A549 (cell line): ENCODE measurements around the gene PKP4. TPM values are rescaled to one million over a fixed set of nuclear protein-coding genes. Genes with fewer than 3 reads are reported as not detected.

Source experiments
- ATAC-seq, 2 experiments: fragments of 200-7000 bp in 1 of 2; fragments of >200 bp in 1 of 2; cut with Nextera tagmentation in 1 of 2; cut with Tn5 transposase in 1 of 2; 3 replicates each; pipeline versions ENCODE4 v1.8.0 to v1.9.1; 2018 to 2020; ENCODE audit warnings: mild to moderate bottlenecking in 1 of 2, moderate library complexity in 1 of 2
- CTCF ChIA-PET: fragments of 300-600 bp; sonication (Branson Sonifier 250); formaldehyde crosslinking; extraction: SDS; loops from one replicate; lab custom pipeline; 2021; ENCODE audit warnings: antibody characterized with exemption, inconsistent platforms; lab: Yijun Ruan, JAX
- POLR2A ChIA-PET: fragments of 350-600 bp; formaldehyde crosslinking; extraction: SDS; loops from one replicate; lab custom pipeline; 2021; ENCODE audit warnings: antibody characterized with exemption, inconsistent platforms; lab: Yijun Ruan, JAX
- DNase-seq, 2 experiments: peaks; one replicate each; pipeline versions ENCODE4 v3.0.0 to v3.0.0-alpha.2; 2011 to 2016; ENCODE audit warnings: low read depth in 1 of 2, low spot score in 1 of 2
- FAIRE-seq: peaks from 2 replicates; lab custom pipeline; 2011; peaks lifted over from hg19 to GRCh38; lab: Jason Lieb, UNC
- H3K27ac ChIP-seq, 2 experiments: fragments of >200 bp; sonication (Bioruptor Twin); formaldehyde crosslinking; 3 replicates each; pipeline ENCODE4 v1.5.1; 2016 to 2017
- H3K4me1 ChIP-seq: fragments of >200 bp; sonication (Bioruptor Twin); formaldehyde crosslinking; 3 replicates; pipeline ENCODE4 v1.6.1; 2016
- H3K4me2 ChIP-seq: fragments of >200 bp; sonication (Bioruptor Twin); formaldehyde crosslinking; 3 replicates; pipeline ENCODE4 v1.6.1; 2016
- H3K4me3 ChIP-seq: fragments of >200 bp; sonication (Bioruptor Twin); formaldehyde crosslinking; 3 replicates; pipeline ENCODE4 v1.5.1; 2016
- H3K9me3 ChIP-seq: fragments of >200 bp; sonication (Bioruptor Twin); formaldehyde crosslinking; 3 replicates; pipeline ENCODE4 v1.6.1; 2016
- BCL3 ChIP-seq: fragments of >200 bp; sonication (Bioruptor Twin); formaldehyde crosslinking; IDR thresholded peaks from 3 replicates; pipeline ENCODE4 v1.6.1; 2016
- BHLHE40 ChIP-seq: IDR thresholded peaks from 2 replicates; pipeline ENCODE4 v1.6.1; 2012; ENCODE audit warnings: low read depth, low read length, inconsistent platforms
- CEBPB ChIP-seq, 2 experiments: fragments of >200 bp in 1 of 2; sonication (Bioruptor Twin) in 1 of 2; formaldehyde crosslinking in 1 of 2; IDR thresholded peaks; 2 replicates each; pipeline ENCODE4 v1.6.1; 2012 to 2016
- EHMT2 ChIP-seq: fragments of 200-600 bp; sonication (generic); IDR thresholded peaks from 2 replicates; pipeline ENCODE4 v1.6.1; 2016; ENCODE audit warnings: antibody characterized with exemption, low read depth, mild to moderate bottlenecking, moderate library complexity
- EP300 ChIP-seq, 2 experiments: fragments of >200 bp; sonication (Bioruptor Twin); formaldehyde crosslinking; IDR thresholded peaks; 2 replicates in 1 of 2; 3 replicates in 1 of 2; pipeline ENCODE4 v1.6.1; 2016 to 2017
- ESRRA ChIP-seq: fragments of 150-350 bp; IDR thresholded peaks from 2 replicates; pipeline ENCODE4 v1.6.1; 2014; ENCODE audit warnings: mild to moderate bottlenecking, low read length, borderline replicate concordance
- FOXS1 ChIP-seq: fragments of 250-450 bp; sonication (Bioruptor Pico); IDR thresholded peaks from 2 replicates; pipeline ENCODE4 v1.5.0; 2020; ENCODE audit warnings: mild to moderate bottlenecking, moderate library complexity
- GATA3 ChIP-seq: IDR thresholded peaks from 2 replicates; pipeline ENCODE4 v1.6.1; 2012; ENCODE audit warnings: borderline replicate concordance
- MAFK ChIP-seq: fragments of 450-650 bp; IDR thresholded peaks from 2 replicates; pipeline ENCODE4 v1.6.1; 2014; ENCODE audit not compliant: partially characterized antibody
- MAX ChIP-seq: IDR thresholded peaks from 2 replicates; pipeline ENCODE4 v1.6.1; 2012
- MYC ChIP-seq: IDR thresholded peaks from 2 replicates; pipeline ENCODE4 v1.6.1; 2012; ENCODE audit warnings: mild to moderate bottlenecking, inconsistent platforms, low read length, improper control_type of control experiment, borderline replicate concordance
- NFE2L2 ChIP-seq: fragments of 150-350 bp; conservative IDR thresholded peaks from 2 replicates; pipeline ENCODE4 v1.6.1; 2014; ENCODE audit warnings: low read length
- NR3C1 ChIP-seq: fragments of >200 bp; sonication (Bioruptor Twin); formaldehyde crosslinking; IDR thresholded peaks from 3 replicates; pipeline ENCODE4 v1.6.1; 2017
- PHF8 ChIP-seq: fragments of 200-600 bp; sonication (generic); IDR thresholded peaks from 2 replicates; pipeline ENCODE4 v1.6.1; 2016; ENCODE audit warnings: low read depth, mild to moderate bottlenecking, antibody characterized with exemption, moderate library complexity, borderline replicate concordance
- POLR2AphosphoS2 ChIP-seq: conservative IDR thresholded peaks from 2 replicates; pipeline ENCODE4 v1.6.1; 2012; ENCODE audit warnings: low read length, improper control_type of control experiment, inconsistent platforms
- RAD21 ChIP-seq, 2 experiments: fragments of >200 bp in 1 of 2; sonication (Bioruptor Twin) in 1 of 2; formaldehyde crosslinking in 1 of 2; IDR thresholded peaks in 1 of 2; conservative IDR thresholded peaks in 1 of 2; 2 replicates in 1 of 2; 3 replicates in 1 of 2; pipeline ENCODE4 v1.6.1; 2012 to 2018; ENCODE audit warnings: inconsistent platforms in 1 of 2
- RARB ChIP-seq: fragments of 250-450 bp; sonication (Bioruptor Pico); IDR thresholded peaks from 2 replicates; pipeline ENCODE4 v1.8.0; 2021; ENCODE audit warnings: mild to moderate bottlenecking, moderate library complexity
- RCOR1 ChIP-seq: fragments of 150-350 bp; IDR thresholded peaks from 2 replicates; pipeline ENCODE4 v1.6.1; 2014; ENCODE audit warnings: antibody characterized with exemption, low read length, low read depth
- SMC3 ChIP-seq: fragments of >200 bp; sonication (Bioruptor Twin); formaldehyde crosslinking; IDR thresholded peaks from 3 replicates; pipeline ENCODE4 v1.6.1; 2018; ENCODE audit warnings: inconsistent platforms
- ZC3H11A ChIP-seq: fragments of 450-650 bp; IDR thresholded peaks from 2 replicates; pipeline ENCODE4 v1.6.1; 2014; ENCODE audit warnings: antibody characterized with exemption, mild to moderate bottlenecking
- WGBS: methylation state at CpG from one replicate; pipeline ENCODE4 v1.1.6; 2017; ENCODE audit errors: missing lambda C conversion rate; 5-methylcytosine and 5-hydroxymethylcytosine counted together
- polyA plus RNA-seq, 4 experiments: library from polyadenylated mRNA; depleted of rRNA in 3 of 4; stranded (reverse); fragments of >200 nt; fragmentation: RNase III in 1 of 4; extraction: RNeasy Plus Mini Kit Qiagen cat#74134 plus additional on column Dnase treatment in 1 of 4; gene quantifications; 2 replicates in 3 of 4; 3 replicates in 1 of 4; pipeline ENCODE4 v1.2.3, GENCODE V29; 2011 to 2017
- TF ChIP-seq, protein P1 (sequence below): fragments of >200 bp; sonication (Bioruptor Twin); formaldehyde crosslinking; IDR thresholded peaks from 3 replicates; pipeline ENCODE4 v1.5.1; 2016
- TF ChIP-seq, protein P2 (sequence below): fragments of 200-600 bp; sonication (generic); IDR thresholded peaks from 2 replicates; pipeline ENCODE4 v1.6.1; 2016; ENCODE audit warnings: antibody characterized with exemption, mild to moderate bottlenecking, moderate library complexity

Gene PKP4
- polyA plus RNA-seq, 2 of the 4 experiments (the other 2 are of a cell fraction): 27.0 to 56.6 TPM

- CTCF ChIA-PET: interaction anchor here (1.1 to 2.1 kb wide), 2 partner anchors 10 to 71 kb away, joined by 4 to 8 read pairs; no protein-coding TSS in a partner anchor
- Histone ChIP-seq H3K27ac (no peak overlapping the region), H3K4me1 (peaks cover 40% of the 10 kb centered on the region), H3K4me2 (no peak overlapping the region), H3K9me3 (no peaks in the 10 kb centered on the region)
- FAIRE-seq: no peak
- no peak for TF ChIP-seq NR3C1
- peak; percentile 46 to 61; a peak in 2 of 4 replicates for TF ChIP-seq CEBPB (IDR thresholded peaks at IDR 0.05)
- TF ChIP-seq, all 56 proteins: peak for 1
- ATAC-seq (peak in 1 of 2 experiments; percentile 47; a peak in 3 of 6 replicates), DNase-seq (no peak)
- POLR2A ChIA-PET: no interaction called here
- 87% methylated on average over 6 of the region's 6 CpGs for WGBS
- H3K4me3 ChIP-seq: no peak overlapping the region
These were observed 6.8 kb downstream of the PKP4 start for GRCh38 chr2:158463496-158464095.

DNA sequence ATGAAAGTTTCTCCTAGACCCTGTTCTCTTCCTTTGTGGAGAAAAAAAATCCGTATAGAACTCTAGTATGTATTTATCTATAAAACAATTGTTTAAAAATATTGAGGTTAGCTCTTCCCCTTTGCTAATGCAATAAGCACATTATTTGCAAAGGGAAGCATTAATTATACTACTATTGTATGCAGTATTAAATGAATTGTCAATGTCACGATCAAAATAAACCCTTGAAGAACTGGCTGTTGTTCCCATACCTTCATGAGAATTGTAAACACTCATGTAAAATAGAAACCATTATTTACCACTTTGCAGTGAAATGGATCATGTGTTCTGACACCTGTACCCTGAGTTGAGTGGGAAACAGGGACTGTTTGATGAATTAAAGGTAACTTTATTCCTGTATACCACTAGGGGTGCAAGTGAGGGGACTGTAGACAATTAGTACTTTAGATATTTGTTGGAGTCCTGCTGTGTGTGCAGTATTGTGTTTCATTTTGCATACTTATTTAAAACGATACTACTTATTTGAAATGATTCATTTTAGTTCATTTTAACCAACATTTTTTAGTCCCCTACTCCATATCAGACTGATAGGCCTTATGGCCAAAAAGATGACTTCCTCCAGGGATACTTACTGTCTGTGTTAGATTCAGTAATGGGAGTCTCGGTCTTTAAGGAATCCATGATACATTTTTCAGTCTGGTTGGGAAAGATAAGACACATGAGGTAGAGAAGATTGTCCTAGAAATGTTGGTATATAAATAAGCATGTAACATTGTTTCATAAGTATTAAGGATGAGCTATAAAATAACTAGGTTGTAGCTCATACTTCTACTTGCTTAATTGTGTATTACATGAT is 7.9 kb downstream of the PKP4 start:
- Histone ChIP-seq H3K4me2 (no peak overlapping the region), H3K4me3 (no peak overlapping the region), H3K4me1 (peaks cover 31% of the 10 kb centered on the region), H3K9me3 (no peaks in the 10 kb centered on the region), H3K27ac (no peak overlapping the region)
- no peak for TF ChIP-seq BCL3
- no peak for TF ChIP-seq ZC3H11A
- TF ChIP-seq MAX: no peak
- no peak for TF ChIP-seq PHF8
- peak in 1 of 2 experiments; percentile 40; a peak in 3 of 5 replicates for TF ChIP-seq RAD21 (conservative IDR thresholded peaks at IDR 0.05 in 1 of 2, IDR thresholded peaks at IDR 0.05 in 1 of 2)
- 0 out of 3 replicates have a peak, but pooled peaks have one; percentile 16 for TF ChIP-seq SMC3
- TF ChIP-seq, protein P1, sequence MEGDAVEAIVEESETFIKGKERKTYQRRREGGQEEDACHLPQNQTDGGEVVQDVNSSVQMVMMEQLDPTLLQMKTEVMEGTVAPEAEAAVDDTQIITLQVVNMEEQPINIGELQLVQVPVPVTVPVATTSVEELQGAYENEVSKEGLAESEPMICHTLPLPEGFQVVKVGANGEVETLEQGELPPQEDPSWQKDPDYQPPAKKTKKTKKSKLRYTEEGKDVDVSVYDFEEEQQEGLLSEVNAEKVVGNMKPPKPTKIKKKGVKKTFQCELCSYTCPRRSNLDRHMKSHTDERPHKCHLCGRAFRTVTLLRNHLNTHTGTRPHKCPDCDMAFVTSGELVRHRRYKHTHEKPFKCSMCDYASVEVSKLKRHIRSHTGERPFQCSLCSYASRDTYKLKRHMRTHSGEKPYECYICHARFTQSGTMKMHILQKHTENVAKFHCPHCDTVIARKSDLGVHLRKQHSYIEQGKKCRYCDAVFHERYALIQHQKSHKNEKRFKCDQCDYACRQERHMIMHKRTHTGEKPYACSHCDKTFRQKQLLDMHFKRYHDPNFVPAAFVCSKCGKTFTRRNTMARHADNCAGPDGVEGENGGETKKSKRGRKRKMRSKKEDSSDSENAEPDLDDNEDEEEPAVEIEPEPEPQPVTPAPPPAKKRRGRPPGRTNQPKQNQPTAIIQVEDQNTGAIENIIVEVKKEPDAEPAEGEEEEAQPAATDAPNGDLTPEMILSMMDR: peak; percentile 53; the same call in 2 of the 3 replicates
- TF ChIP-seq, protein P2, sequence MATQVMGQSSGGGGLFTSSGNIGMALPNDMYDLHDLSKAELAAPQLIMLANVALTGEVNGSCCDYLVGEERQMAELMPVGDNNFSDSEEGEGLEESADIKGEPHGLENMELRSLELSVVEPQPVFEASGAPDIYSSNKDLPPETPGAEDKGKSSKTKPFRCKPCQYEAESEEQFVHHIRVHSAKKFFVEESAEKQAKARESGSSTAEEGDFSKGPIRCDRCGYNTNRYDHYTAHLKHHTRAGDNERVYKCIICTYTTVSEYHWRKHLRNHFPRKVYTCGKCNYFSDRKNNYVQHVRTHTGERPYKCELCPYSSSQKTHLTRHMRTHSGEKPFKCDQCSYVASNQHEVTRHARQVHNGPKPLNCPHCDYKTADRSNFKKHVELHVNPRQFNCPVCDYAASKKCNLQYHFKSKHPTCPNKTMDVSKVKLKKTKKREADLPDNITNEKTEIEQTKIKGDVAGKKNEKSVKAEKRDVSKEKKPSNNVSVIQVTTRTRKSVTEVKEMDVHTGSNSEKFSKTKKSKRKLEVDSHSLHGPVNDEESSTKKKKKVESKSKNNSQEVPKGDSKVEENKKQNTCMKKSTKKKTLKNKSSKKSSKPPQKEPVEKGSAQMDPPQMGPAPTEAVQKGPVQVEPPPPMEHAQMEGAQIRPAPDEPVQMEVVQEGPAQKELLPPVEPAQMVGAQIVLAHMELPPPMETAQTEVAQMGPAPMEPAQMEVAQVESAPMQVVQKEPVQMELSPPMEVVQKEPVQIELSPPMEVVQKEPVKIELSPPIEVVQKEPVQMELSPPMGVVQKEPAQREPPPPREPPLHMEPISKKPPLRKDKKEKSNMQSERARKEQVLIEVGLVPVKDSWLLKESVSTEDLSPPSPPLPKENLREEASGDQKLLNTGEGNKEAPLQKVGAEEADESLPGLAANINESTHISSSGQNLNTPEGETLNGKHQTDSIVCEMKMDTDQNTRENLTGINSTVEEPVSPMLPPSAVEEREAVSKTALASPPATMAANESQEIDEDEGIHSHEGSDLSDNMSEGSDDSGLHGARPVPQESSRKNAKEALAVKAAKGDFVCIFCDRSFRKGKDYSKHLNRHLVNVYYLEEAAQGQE: no peak
- no peak for TF ChIP-seq POLR2AphosphoS2
- no peak for TF ChIP-seq FOXS1 (CRISPR knock-in tag)
- TF ChIP-seq RCOR1: no peak
- TF ChIP-seq MAFK: peak; percentile 27
- TF ChIP-seq GATA3: no peak
- TF ChIP-seq MYC: no peak
- TF ChIP-seq EHMT2: no peak
- TF ChIP-seq BHLHE40: no peak
- no peak for TF ChIP-seq ESRRA
- no peak for TF ChIP-seq NFE2L2
- TF ChIP-seq RARB (CRISPR knock-in tag): no peak
- TF ChIP-seq EP300 (IDR thresholded peaks at IDR 0.05): no peak
- TF ChIP-seq CEBPB (IDR thresholded peaks at IDR 0.05): no peak
- CTCF ChIA-PET: interaction anchor here (0.6 to 2.1 kb wide), 5 partner anchors 9 to 285 kb away, joined by 3 to 8 read pairs (median 3); no protein-coding TSS in a partner anchor
- FAIRE-seq (peak; percentile 73), ATAC-seq (peak; percentile 73 to 90; a peak in 5 of 6 replicates), DNase-seq (peak; percentile 29 to 56)
- POLR2A ChIA-PET: no interaction called here
- 70% methylated on average over 4 of the region's 4 CpGs for WGBS
